ENCODE results near the gene INPP5B.

DNA sequence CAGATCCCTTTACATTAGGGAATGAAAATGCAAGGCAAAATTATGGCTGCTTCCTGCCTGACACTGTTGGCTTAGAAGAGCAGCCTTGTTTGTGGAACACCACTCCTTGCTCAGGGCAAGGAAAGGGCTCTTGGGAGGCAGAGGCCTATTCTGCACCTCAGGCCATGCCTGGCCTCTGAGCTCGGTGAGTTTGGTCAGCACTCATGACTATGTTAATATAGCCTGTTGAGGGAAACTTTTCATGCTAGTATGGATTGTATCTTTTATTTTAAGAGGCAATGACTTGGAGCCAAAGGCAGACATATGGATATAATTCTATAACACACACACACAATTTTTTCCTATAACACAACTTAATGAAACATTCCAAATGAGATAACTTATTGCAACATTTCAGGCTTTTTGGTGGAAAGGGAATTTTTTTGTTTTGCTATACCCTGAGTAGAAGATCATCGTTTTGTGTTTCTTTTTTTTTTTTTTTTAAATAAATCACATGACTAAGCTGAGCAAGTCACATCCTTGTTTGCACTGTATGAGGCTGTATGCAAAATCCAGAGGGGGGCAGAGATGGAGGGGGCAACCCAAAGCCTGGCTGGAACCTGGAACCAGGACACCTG is 133.2 kb downstream of the INPP5B start:
- TF ChIP-seq EZH2phosphoT487 (IDR thresholded peaks at IDR 0.05; ENCODE audit: unreplicated experiment), result no peak
- TF ChIP-seq, protein P1, sequence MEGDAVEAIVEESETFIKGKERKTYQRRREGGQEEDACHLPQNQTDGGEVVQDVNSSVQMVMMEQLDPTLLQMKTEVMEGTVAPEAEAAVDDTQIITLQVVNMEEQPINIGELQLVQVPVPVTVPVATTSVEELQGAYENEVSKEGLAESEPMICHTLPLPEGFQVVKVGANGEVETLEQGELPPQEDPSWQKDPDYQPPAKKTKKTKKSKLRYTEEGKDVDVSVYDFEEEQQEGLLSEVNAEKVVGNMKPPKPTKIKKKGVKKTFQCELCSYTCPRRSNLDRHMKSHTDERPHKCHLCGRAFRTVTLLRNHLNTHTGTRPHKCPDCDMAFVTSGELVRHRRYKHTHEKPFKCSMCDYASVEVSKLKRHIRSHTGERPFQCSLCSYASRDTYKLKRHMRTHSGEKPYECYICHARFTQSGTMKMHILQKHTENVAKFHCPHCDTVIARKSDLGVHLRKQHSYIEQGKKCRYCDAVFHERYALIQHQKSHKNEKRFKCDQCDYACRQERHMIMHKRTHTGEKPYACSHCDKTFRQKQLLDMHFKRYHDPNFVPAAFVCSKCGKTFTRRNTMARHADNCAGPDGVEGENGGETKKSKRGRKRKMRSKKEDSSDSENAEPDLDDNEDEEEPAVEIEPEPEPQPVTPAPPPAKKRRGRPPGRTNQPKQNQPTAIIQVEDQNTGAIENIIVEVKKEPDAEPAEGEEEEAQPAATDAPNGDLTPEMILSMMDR (conservative IDR thresholded peaks at IDR 0.05; ENCODE audit: low read depth in 2 of 2), result no peak
- no peak for TF ChIP-seq JUNB (IDR thresholded peaks at IDR 0.05; ENCODE audit: unreplicated experiment)
- no peak for TF ChIP-seq STAT1 (IDR thresholded peaks at IDR 0.05; ENCODE audit: unreplicated experiment)
- no peak for TF ChIP-seq EZH2 (IDR thresholded peaks at IDR 0.05; ENCODE audit: low read depth, unreplicated experiment)
- TF ChIP-seq, protein P2, sequence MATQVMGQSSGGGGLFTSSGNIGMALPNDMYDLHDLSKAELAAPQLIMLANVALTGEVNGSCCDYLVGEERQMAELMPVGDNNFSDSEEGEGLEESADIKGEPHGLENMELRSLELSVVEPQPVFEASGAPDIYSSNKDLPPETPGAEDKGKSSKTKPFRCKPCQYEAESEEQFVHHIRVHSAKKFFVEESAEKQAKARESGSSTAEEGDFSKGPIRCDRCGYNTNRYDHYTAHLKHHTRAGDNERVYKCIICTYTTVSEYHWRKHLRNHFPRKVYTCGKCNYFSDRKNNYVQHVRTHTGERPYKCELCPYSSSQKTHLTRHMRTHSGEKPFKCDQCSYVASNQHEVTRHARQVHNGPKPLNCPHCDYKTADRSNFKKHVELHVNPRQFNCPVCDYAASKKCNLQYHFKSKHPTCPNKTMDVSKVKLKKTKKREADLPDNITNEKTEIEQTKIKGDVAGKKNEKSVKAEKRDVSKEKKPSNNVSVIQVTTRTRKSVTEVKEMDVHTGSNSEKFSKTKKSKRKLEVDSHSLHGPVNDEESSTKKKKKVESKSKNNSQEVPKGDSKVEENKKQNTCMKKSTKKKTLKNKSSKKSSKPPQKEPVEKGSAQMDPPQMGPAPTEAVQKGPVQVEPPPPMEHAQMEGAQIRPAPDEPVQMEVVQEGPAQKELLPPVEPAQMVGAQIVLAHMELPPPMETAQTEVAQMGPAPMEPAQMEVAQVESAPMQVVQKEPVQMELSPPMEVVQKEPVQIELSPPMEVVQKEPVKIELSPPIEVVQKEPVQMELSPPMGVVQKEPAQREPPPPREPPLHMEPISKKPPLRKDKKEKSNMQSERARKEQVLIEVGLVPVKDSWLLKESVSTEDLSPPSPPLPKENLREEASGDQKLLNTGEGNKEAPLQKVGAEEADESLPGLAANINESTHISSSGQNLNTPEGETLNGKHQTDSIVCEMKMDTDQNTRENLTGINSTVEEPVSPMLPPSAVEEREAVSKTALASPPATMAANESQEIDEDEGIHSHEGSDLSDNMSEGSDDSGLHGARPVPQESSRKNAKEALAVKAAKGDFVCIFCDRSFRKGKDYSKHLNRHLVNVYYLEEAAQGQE (IDR thresholded peaks at IDR 0.05; ENCODE audit: unreplicated experiment), result no peak
- no peak for TF ChIP-seq POLR2AphosphoS5 (IDR thresholded peaks at IDR 0.05; ENCODE audit: low read depth)
